ENCODE data around the gene MGAT5.

DNA sequence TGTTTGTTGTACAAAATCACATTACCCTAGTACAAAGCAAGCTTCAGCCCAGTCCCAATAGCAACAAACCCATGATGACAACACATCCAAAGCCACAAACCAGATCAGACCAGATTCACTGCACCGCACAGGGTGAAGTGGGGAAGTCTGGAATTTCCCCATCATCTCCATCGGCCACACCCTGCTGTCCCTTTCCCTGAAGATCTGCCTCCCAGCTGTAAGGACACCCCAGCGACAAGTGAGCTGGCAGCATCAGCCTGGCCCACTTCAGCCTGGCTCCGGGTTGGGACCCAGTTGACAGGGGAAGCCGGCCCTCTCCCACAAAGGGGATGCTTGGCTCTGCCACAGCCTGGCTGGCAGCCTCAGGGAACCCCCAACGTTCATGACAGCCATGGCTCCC lies 207.6 kb downstream of the MGAT5 start:
- TF ChIP-seq, protein P1, sequence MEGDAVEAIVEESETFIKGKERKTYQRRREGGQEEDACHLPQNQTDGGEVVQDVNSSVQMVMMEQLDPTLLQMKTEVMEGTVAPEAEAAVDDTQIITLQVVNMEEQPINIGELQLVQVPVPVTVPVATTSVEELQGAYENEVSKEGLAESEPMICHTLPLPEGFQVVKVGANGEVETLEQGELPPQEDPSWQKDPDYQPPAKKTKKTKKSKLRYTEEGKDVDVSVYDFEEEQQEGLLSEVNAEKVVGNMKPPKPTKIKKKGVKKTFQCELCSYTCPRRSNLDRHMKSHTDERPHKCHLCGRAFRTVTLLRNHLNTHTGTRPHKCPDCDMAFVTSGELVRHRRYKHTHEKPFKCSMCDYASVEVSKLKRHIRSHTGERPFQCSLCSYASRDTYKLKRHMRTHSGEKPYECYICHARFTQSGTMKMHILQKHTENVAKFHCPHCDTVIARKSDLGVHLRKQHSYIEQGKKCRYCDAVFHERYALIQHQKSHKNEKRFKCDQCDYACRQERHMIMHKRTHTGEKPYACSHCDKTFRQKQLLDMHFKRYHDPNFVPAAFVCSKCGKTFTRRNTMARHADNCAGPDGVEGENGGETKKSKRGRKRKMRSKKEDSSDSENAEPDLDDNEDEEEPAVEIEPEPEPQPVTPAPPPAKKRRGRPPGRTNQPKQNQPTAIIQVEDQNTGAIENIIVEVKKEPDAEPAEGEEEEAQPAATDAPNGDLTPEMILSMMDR (IDR thresholded peaks at IDR 0.05; ENCODE audit: low read depth, low read length): no peak
- no peak for TF ChIP-seq EZH2phosphoT487 (IDR thresholded peaks at IDR 0.05; ENCODE audit: low read depth)

Data from OCI-LY3 (cell line).